Hepatocyte (in vitro differentiated cells): ENCODE data around the gene MACF1.

Experiments
- EZH2 ChIP-seq: fragments of 200-600 bp; sonication (generic); IDR thresholded peaks from 2 replicates; pipeline ENCODE4 v1.6.1; 2016; ENCODE audit warnings: antibody characterized with exemption, mild to moderate bottlenecking, borderline replicate concordance
- EZH2phosphoT487 ChIP-seq: fragments of 200-600 bp; sonication (generic); IDR thresholded peaks from one replicate; pipeline ENCODE4 v1.6.1; 2018; ENCODE audit warnings: antibody characterized with exemption, mild to moderate bottlenecking, low read depth, moderate library complexity; ENCODE audit not compliant: unreplicated experiment, severe bottlenecking
- TF ChIP-seq, protein P1 (sequence below): fragments of 200-600 bp; sonication (generic); IDR thresholded peaks from 2 replicates; pipeline ENCODE4 v1.5.1; 2016; ENCODE audit warnings: antibody characterized with exemption, mild to moderate bottlenecking; ENCODE audit not compliant: poor library complexity

DNA sequence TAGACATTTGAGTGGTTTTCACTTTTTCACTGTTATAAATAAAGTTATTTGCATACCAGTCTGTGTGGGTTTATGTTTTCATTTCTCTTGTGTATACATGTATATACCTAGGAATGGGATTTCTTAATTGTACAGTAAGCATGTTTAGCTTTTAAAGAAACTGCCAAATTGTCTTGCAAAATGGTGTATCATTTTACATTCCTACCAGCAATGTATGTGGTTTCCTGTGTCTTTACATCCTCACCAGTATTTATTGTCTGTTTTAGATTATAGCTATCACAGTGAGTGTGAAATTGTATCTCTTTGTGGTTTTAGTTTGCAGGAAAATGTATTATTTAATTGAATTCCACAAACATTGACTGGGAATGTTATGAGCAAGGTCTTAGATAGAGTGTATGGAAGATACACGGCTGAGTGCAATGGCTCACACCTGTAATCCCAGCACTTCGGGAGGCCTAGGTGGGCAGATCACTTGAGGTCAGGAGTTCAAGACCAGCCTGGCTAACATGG, 57.3 kb downstream of the MACF1 start:
- TF ChIP-seq, protein P1, sequence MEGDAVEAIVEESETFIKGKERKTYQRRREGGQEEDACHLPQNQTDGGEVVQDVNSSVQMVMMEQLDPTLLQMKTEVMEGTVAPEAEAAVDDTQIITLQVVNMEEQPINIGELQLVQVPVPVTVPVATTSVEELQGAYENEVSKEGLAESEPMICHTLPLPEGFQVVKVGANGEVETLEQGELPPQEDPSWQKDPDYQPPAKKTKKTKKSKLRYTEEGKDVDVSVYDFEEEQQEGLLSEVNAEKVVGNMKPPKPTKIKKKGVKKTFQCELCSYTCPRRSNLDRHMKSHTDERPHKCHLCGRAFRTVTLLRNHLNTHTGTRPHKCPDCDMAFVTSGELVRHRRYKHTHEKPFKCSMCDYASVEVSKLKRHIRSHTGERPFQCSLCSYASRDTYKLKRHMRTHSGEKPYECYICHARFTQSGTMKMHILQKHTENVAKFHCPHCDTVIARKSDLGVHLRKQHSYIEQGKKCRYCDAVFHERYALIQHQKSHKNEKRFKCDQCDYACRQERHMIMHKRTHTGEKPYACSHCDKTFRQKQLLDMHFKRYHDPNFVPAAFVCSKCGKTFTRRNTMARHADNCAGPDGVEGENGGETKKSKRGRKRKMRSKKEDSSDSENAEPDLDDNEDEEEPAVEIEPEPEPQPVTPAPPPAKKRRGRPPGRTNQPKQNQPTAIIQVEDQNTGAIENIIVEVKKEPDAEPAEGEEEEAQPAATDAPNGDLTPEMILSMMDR, result no peak
- TF ChIP-seq EZH2 (no peak), EZH2phosphoT487 (no peak)
